Endothelial cell of umbilical vein (primary cell): Measurements from ENCODE around the gene EGR1.

Experiments used
- CTCF ChIP-seq, 2 donors: IDR thresholded peaks; 1 replicate in 1 of 2; 2 replicates in 1 of 2; pipeline ENCODE4 v1.5.1; 2011; ENCODE audit warnings: low read length in 2 of 2, mild to moderate bottlenecking in 2 of 2, moderate library complexity in 2 of 2, control low read depth in 1 of 2, inconsistent platforms in 1 of 2, low read depth in 1 of 2; ENCODE audit not compliant: insufficient read depth in 1 of 2; ENCODE audit errors: extremely low read depth in 1 of 2
- EZH2 ChIP-seq: IDR thresholded peaks from 2 replicates; pipeline ENCODE4 v1.6.1; 2012; ENCODE audit warnings: borderline replicate concordance, low read depth, mild to moderate bottlenecking, moderate library complexity, low read length, inconsistent platforms; ENCODE audit not compliant: severe bottlenecking
- MAX ChIP-seq: IDR thresholded peaks from 2 replicates; pipeline ENCODE4 v1.6.1; 2011; ENCODE audit not compliant: insufficient read depth, insufficient read length
- POLR2A ChIP-seq: IDR thresholded peaks from 2 replicates; pipeline ENCODE4 v1.6.1; 2012; ENCODE audit warnings: low read depth, mild to moderate bottlenecking, control low read depth, low read length
- POLR2AphosphoS5 ChIP-seq: IDR thresholded peaks from 2 replicates; pipeline ENCODE4 v1.6.1; 2012; ENCODE audit warnings: low read depth, mild to moderate bottlenecking, control low read depth, low read length, moderate library complexity; ENCODE audit not compliant: insufficient read depth

GRCh38 chr5:138455232-138455930 is 9.9 kb upstream of the EGR1 start:
- TF ChIP-seq CTCF (IDR thresholded peaks at IDR 0.05; ENCODE audit: extremely low read depth in 1 of 2, insufficient read depth in 1 of 2, low read depth in 1 of 2, low read length in 2 of 2) = no peak
- no peak for TF ChIP-seq EZH2
- no peak for TF ChIP-seq POLR2AphosphoS5
- no peak for TF ChIP-seq POLR2A
- no peak for TF ChIP-seq MAX
